ENCODE measurements around the gene RRAD. TPM values are rescaled to one million over a fixed set of nuclear protein-coding genes. Genes with fewer than 3 reads are reported as not detected.
"Not testable (repeated sequence)": the region's sequence is repeated elsewhere in the genome, so short reads cannot be mapped to it uniquely, and the experiment has no call there.

RRAD gene
- 10 to 100 TPM in 1 of 10 donors, 1 to 10 TPM in 9; 2.6 to 13.1 (median 4.7) TPM for polyA plus RNA-seq (ENCODE audit: insufficient read length in 10 of 10)
- long read RNA-seq, donor 1, partial matches to known transcripts: 0 of 2 reads
- long read RNA-seq, donor 1, other reads (novel, unspliced or antisense): 0 of 2 reads
- long read RNA-seq, donor 2, partial matches to known transcripts: 0 of 2 reads
- long read RNA-seq, donor 2, other reads (novel, unspliced or antisense): 0 of 2 reads
- long read RNA-seq, donor 3: 0 reads
- long read RNA-seq, donor 4: 0 reads
- long read RNA-seq, donor 5, transcript RRAD-201 (5 exons, 1,569 nt): major isoform, 5 of 5 reads
- long read RNA-seq, donor 5, partial matches to known transcripts: 0 of 5 reads
- long read RNA-seq, donor 5, other reads (novel, unspliced or antisense): 0 of 5 reads
- long read RNA-seq, donor 6, partial matches to known transcripts: 0 of 2 reads
- long read RNA-seq, donor 6, other reads (novel, unspliced or antisense): 0 of 2 reads
- long read RNA-seq, donor 7, partial matches to known transcripts: 0 of 3 reads
- long read RNA-seq, donor 7, other reads (novel, unspliced or antisense): 0 of 3 reads
- long read RNA-seq, donor 8, partial matches to known transcripts: 0 of 2 reads
- long read RNA-seq, donor 8, other reads (novel, unspliced or antisense): 0 of 2 reads
- long read RNA-seq, donor 9: 0 reads

GRCh38 chr16:66925322-66925840 lies at the start of gene RRAD:
TSS of gene RRAD (minus strand) at chr16:66925535. CDS start at chr16:66925179, 356 bp downstream.
- DNase-seq: peak in 1 of 3 donors; percentile 36

- DNase-seq: not testable (repeated sequence)
These were observed 49.6 kb upstream of the RRAD start for GRCh38 chr16:66974932-66975246.

GRCh38 chr16:66974156-66974931 lies 49.0 kb upstream of the RRAD start:
- DNase-seq: not testable (repeated sequence)

GRCh38 chr16:66973716-66974115 lies 48.4 kb upstream of the RRAD start:
- no peak for DNase-seq

GRCh38 chr16:66972983-66973382 lies 47.6 kb upstream of the RRAD start:
- DNase-seq: no peak

GRCh38 chr16:66970775-66971720 lies 45.7 kb upstream of the RRAD start:
- DNase-seq: no peak

- DNase-seq: no peak
These were observed 43.5 kb upstream of the RRAD start for GRCh38 chr16:66968847-66969246.

- DNase-seq: no peak
These were observed 38.7 kb upstream of the RRAD start for GRCh38 chr16:66964049-66964448.

- DNase-seq: no peak
These were observed 36.6 kb upstream of the RRAD start for GRCh38 chr16:66961914-66962313.

- peak in 1 of 3 donors; percentile 49 for DNase-seq
These were observed 35.9 kb upstream of the RRAD start, which contains the start of gene CES3 for GRCh38 chr16:66961065-66961744. TSS of gene CES3 (plus strand) at chr16:66961266. CDS start at chr16:66961308, 42 bp downstream.

- no peak for DNase-seq
These were observed 34.9 kb upstream of the RRAD start for GRCh38 chr16:66960270-66960669.

GRCh38 chr16:66959704-66960161 lies 34.4 kb upstream of the RRAD start:
- DNase-seq: peak in 2 of 3 donors; percentile 22 to 33

- no peak for DNase-seq
These were observed 33.7 kb upstream of the RRAD start for GRCh38 chr16:66958857-66959703.

GRCh38 chr16:66956154-66956457 lies 30.8 kb upstream of the RRAD start:
- DNase-seq: not testable (repeated sequence)

- not testable (repeated sequence) for DNase-seq
These were observed 30.2 kb upstream of the RRAD start for GRCh38 chr16:66955363-66956153.

GRCh38 chr16:66954097-66954659 lies 28.8 kb upstream of the RRAD start:
- DNase-seq: peak; percentile 68 to 85 (median 78)

- DNase-seq: no peak
These were observed 28.2 kb upstream of the RRAD start for GRCh38 chr16:66953462-66954096.

Data from muscle of back (tissue), 13 donors.